HepG2 (cell line): ENCODE measurements around the gene PUS7. TPM values are rescaled to one million over a fixed set of nuclear protein-coding genes. Genes with fewer than 3 reads are reported as not detected.
A peak's percentile ranks its signal among the peaks of the same experiment; 100 is the strongest.

Experiments used
- ATAC-seq: fragments of 200-7000 bp; cut with Tn5 transposase; 3 replicates; pipeline ENCODE4 v1.9.1; 2020; ENCODE audit warnings: mild to moderate bottlenecking, moderate library complexity
- BruUV-seq: library from RNA; stranded (reverse); fragments of 400-500 nt; replicated peaks from 2 replicates; lab custom pipeline; 2021; lab: Mats Ljungman, UMichigan
- CTCF ChIA-PET: fragments of 300-600 bp; formaldehyde crosslinking; extraction: SDS; loops from one replicate; lab custom pipeline; 2021; ENCODE audit warnings: low total read pairs, inconsistent platforms, low intra/inter-chr PET ratio; lab: Yijun Ruan, JAX
- POLR2A ChIA-PET: fragments of 350-600 bp; sonication (Branson Sonifier 250); formaldehyde crosslinking; loops from one replicate; lab custom pipeline; 2020; ENCODE audit warnings: antibody characterized with exemption, inconsistent platforms; lab: Yijun Ruan, JAX
- DNase-seq: peaks from one replicate; pipeline ENCODE4 v3.0.0-alpha.2; 2015; ENCODE audit warnings: low spot score
- FAIRE-seq: peaks from 3 replicates; lab custom pipeline; 2011; peaks lifted over from hg19 to GRCh38; lab: Jason Lieb, UNC
- H2AFZ ChIP-seq: one replicate; pipeline ENCODE4 v1.6.1; 2011; ENCODE audit warnings: low read length, inconsistent platforms
- H3K27ac ChIP-seq: fragments of 300-600 bp; 3 replicates; pipeline ENCODE4 v1.8.0; 2011; ENCODE audit warnings: mixed run types, mild to moderate bottlenecking, mixed read lengths, low read length, inconsistent platforms; ENCODE audit not compliant: insufficient read depth; ENCODE audit errors: extremely low read length
- H3K27me3 ChIP-seq, 2 experiments: fragments of 200-600 bp in 1 of 2; 2 replicates in 1 of 2; 3 replicates in 1 of 2; pipeline versions ENCODE4 v1.6.0 to v1.8.0; 2011; ENCODE audit warnings: low read length in 2 of 2, mild to moderate bottlenecking in 2 of 2, moderate library complexity in 2 of 2, inconsistent platforms in 1 of 2; ENCODE audit not compliant: insufficient read depth in 2 of 2, control insufficient read depth in 1 of 2
- H3K36me3 ChIP-seq, 2 experiments: fragments of 200-600 bp in 1 of 2; replicated peaks in 1 of 2; 2 replicates in 1 of 2; 3 replicates in 1 of 2; pipeline versions ENCODE4 v1.5.1 to v1.8.0; 2011; ENCODE audit warnings: low read length in 2 of 2, inconsistent platforms in 1 of 2; ENCODE audit not compliant: insufficient read depth in 2 of 2, control insufficient read depth in 1 of 2
- H3K4me1 ChIP-seq: 2 replicates; pipeline ENCODE4 v1.5.1; 2012; ENCODE audit warnings: low read length, inconsistent platforms; ENCODE audit not compliant: insufficient read depth
- H3K4me2 ChIP-seq: 2 replicates; pipeline ENCODE4 v1.6.0; 2011; ENCODE audit warnings: low read depth, low read length, inconsistent platforms
- H3K4me3 ChIP-seq, 3 experiments: fragments of 200-600 bp in 1 of 3; sonication (generic), shearing (Covaris generic) in 1 of 3; replicated peaks in 1 of 3; 2 replicates each; pipeline ENCODE4 v1.5.1; 2011 to 2016; ENCODE audit warnings: low read length in 3 of 3, inconsistent platforms in 2 of 3, low read depth in 2 of 3, mild to moderate bottlenecking in 2 of 3, control low read depth in 1 of 3, mixed read lengths in 1 of 3; ENCODE audit not compliant: insufficient read depth in 1 of 3
- H3K79me2 ChIP-seq: one replicate; pipeline ENCODE4 v1.6.1; 2011; ENCODE audit warnings: low read length, inconsistent platforms; ENCODE audit not compliant: insufficient read depth
- H3K9ac ChIP-seq: 2 replicates; pipeline ENCODE4 v1.6.0; 2011; ENCODE audit warnings: mild to moderate bottlenecking, low read depth, low read length, inconsistent platforms; ENCODE audit not compliant: insufficient read depth
- H3K9me3 ChIP-seq: 2 replicates; pipeline ENCODE4 v1.5.1; 2012; ENCODE audit warnings: mild to moderate bottlenecking, low read length
- H4K20me1 ChIP-seq: 2 replicates; pipeline ENCODE4 v1.6.0; 2011; ENCODE audit warnings: inconsistent platforms, mild to moderate bottlenecking, low read length, moderate library complexity; ENCODE audit not compliant: insufficient read depth
- CBX1 ChIP-seq: IDR thresholded peaks from one replicate; pipeline ENCODE4 v1.6.1; 2016; ENCODE audit warnings: antibody characterized with exemption, low read depth
- ELF1 ChIP-seq: sonication (generic); formaldehyde crosslinking; IDR thresholded peaks from 2 replicates; pipeline ENCODE4 v1.4.0; 2020; ENCODE audit warnings: missing genetic modification reagents
- EZH2 ChIP-seq: conservative IDR thresholded peaks from 2 replicates; pipeline ENCODE4 v1.6.1; 2012; ENCODE audit warnings: mild to moderate bottlenecking, low read depth, low read length, moderate library complexity
- FOXA3 ChIP-seq: IDR thresholded peaks from 2 replicates; pipeline ENCODE4 v1.6.1; 2016; ENCODE audit warnings: missing genetic modification reagents, missing compliant biosample characterization
- NAIF1 ChIP-seq: sonication (generic); formaldehyde crosslinking; IDR thresholded peaks from 2 replicates; pipeline ENCODE4 v1.5.0; 2020; ENCODE audit warnings: mild to moderate bottlenecking, missing genetic modification reagents, borderline replicate concordance
- RBM22 ChIP-seq: fragments of 200-400 bp; formaldehyde crosslinking; optimal IDR thresholded peaks from 2 replicates; pipeline ENCODE3; 2017; ENCODE audit warnings: mild to moderate bottlenecking, low read length, moderate library complexity
- ZBTB26 ChIP-seq: IDR thresholded peaks from 2 replicates; pipeline ENCODE4 v1.6.1; 2016; ENCODE audit warnings: missing compliant biosample characterization, missing genetic modification reagents, borderline replicate concordance
- ZFP90 ChIP-seq: sonication (generic); formaldehyde crosslinking; IDR thresholded peaks from 2 replicates; pipeline ENCODE4 v1.8.0; 2022; ENCODE audit warnings: missing genetic modification reagents, mild to moderate bottlenecking, inconsistent platforms, borderline replicate concordance
- ZNF224 ChIP-seq: sonication (generic); formaldehyde crosslinking; IDR thresholded peaks from 2 replicates; pipeline ENCODE4 v1.5.0; 2020; ENCODE audit warnings: mild to moderate bottlenecking, missing genetic modification reagents
- ZNF530 ChIP-seq: sonication (generic); formaldehyde crosslinking; IDR thresholded peaks from 2 replicates; pipeline ENCODE4 v1.5.0; 2020; ENCODE audit warnings: low read depth, mild to moderate bottlenecking, missing genetic modification reagents
- ZNF670 ChIP-seq: sonication (generic); formaldehyde crosslinking; IDR thresholded peaks from 2 replicates; pipeline ENCODE4 v1.8.0; 2022; ENCODE audit warnings: mild to moderate bottlenecking, missing genetic modification reagents, borderline replicate concordance
- ZNF746 ChIP-seq: sonication (generic); formaldehyde crosslinking; IDR thresholded peaks from 2 replicates; pipeline ENCODE4 v1.8.0; 2022; ENCODE audit warnings: mild to moderate bottlenecking, missing genetic modification reagents
- ZNF768 ChIP-seq: sonication (generic); formaldehyde crosslinking; IDR thresholded peaks from 2 replicates; pipeline ENCODE4 v1.4.0; 2020; ENCODE audit warnings: missing genetic modification reagents
- ZNF841 ChIP-seq: sonication (generic); formaldehyde crosslinking; IDR thresholded peaks from 2 replicates; pipeline ENCODE4 v1.8.1; 2023; ENCODE audit warnings: missing genetic modification reagents, borderline replicate concordance
- WGBS: methylation state at CpG from one replicate; pipeline ENCODE4 v1.1.6; 2017; ENCODE audit warnings: low lambda C conversion rate; 5-methylcytosine and 5-hydroxymethylcytosine counted together
- in situ Hi-C: cut with HindIII; loops from 2 replicates; pipeline ENCODE4 v1.10.0; 2017; ENCODE audit warnings: low pct_unique_long_range_greater_than_20kb; ENCODE audit not compliant: extremely low pct_ligation_motif_present
- intact Hi-C: fragments of 100-400 bp; cut with micrococcal nuclease; formaldehyde crosslinking; loops from one replicate; pipeline ENCODE4 v1.10.0; 2022; ENCODE audit not compliant: unreplicated experiment
- polyA plus RNA-seq, 8 experiments: library from polyadenylated mRNA; depleted of rRNA in 3 of 8; stranded (reverse) in 7 of 8; unstranded in 1 of 8; fragments of >200 nt; fragmentation: Illumina TruSeq in 4 of 8; extraction: Trizol in 4 of 8; gene quantifications; 2 replicates each; pipeline versions ENCODE4 v1.2.1 to v1.2.3, GENCODE V29; 2011 to 2016; ENCODE audit warnings: low read depth in 4 of 8, missing spikeins in 1 of 8, mixed read lengths in 1 of 8; ENCODE audit not compliant: insufficient read depth in 1 of 8
- total RNA-seq, 5 experiments: library from RNA; depleted of rRNA; stranded (reverse); fragments of >200 nt; fragmentation: Illumina TruSeq; extraction: Trizol; gene quantifications; 2 replicates each; pipeline ENCODE4 v1.2.3, GENCODE V29; 2016; ENCODE audit warnings: low read depth in 1 of 5
- TF ChIP-seq, protein P1 (sequence below): sonication (generic); formaldehyde crosslinking; conservative IDR thresholded peaks from 2 replicates; pipeline ENCODE4 v1.4.0; 2020; ENCODE audit warnings: missing genetic modification reagents
- TF ChIP-seq, protein P2 (sequence below): sonication (generic); formaldehyde crosslinking; IDR thresholded peaks from 2 replicates; pipeline ENCODE4 v1.5.0; 2020; ENCODE audit warnings: mild to moderate bottlenecking, missing genetic modification reagents, borderline replicate concordance
- TF ChIP-seq, protein P3 (sequence below): sonication (generic); formaldehyde crosslinking; conservative IDR thresholded peaks from 2 replicates; pipeline ENCODE4 v1.4.0; 2020; ENCODE audit warnings: missing genetic modification reagents

Gene PUS7
- total and polyA plus RNA-seq, 2 of the 13 experiments (the other 11 are each of a cell fraction or from before 2014, with no cell fraction given): 14.4 to 41.2 TPM

DNA sequence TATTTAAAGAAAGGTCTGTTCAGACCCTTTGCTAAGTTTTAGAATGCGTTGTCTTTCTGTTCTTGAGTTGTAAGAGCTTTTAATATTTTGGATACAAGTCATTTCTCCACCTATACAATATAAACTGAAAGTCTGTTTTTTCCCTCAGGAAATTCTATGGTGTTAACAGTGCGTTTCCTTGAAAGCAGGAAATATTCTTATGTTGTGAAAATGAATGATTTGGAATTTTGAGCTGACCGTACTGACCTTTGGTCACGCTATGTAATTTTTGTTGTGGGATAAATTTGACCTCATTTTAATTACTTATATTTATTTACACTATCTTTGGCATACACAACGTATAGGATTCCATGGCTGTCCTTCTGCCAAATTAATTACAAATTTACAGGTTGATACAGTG is 43.5 kb downstream of the PUS7 start:
- H3K36me3 ChIP-seq: peaks cover 14 to 46% of the 10 kb centered on the region in 2 experiments
- H3K9ac ChIP-seq: no peak overlapping the region
- H3K4me2 ChIP-seq: no peak overlapping the region
- H4K20me1 ChIP-seq: no peaks in the 10 kb centered on the region
- H3K27me3 ChIP-seq: no peaks in the 10 kb centered on the region
- no peaks in the 10 kb centered on the region for H3K4me1 ChIP-seq
- FAIRE-seq (no peak), DNase-seq (no peak), ATAC-seq (no peak)
- POLR2A ChIA-PET: no interaction called here
- WGBS: 90% methylated on average over 5 of the region's 5 CpGs
- no peak overlapping the region for H3K27ac ChIP-seq
- CTCF ChIA-PET: no interaction called here
- H3K79me2 ChIP-seq: no peaks in the 10 kb centered on the region
- BruUV-seq: TSS peak; percentile 35
- no peak overlapping the region for H2AFZ ChIP-seq
- no peaks in the 10 kb centered on the region for H3K9me3 ChIP-seq
- H3K4me3 ChIP-seq: no peak overlapping the region
- intact Hi-C loops: no loop called here
- in situ Hi-C loops: no loop called here
- TF ChIP-seq, protein P1, sequence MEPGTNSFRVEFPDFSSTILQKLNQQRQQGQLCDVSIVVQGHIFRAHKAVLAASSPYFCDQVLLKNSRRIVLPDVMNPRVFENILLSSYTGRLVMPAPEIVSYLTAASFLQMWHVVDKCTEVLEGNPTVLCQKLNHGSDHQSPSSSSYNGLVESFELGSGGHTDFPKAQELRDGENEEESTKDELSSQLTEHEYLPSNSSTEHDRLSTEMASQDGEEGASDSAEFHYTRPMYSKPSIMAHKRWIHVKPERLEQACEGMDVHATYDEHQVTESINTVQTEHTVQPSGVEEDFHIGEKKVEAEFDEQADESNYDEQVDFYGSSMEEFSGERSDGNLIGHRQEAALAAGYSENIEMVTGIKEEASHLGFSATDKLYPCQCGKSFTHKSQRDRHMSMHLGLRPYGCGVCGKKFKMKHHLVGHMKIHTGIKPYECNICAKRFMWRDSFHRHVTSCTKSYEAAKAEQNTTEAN (CRISPR knock-in tag): no peak
- no peak for TF ChIP-seq ELF1 (CRISPR knock-in tag)
- no peak for TF ChIP-seq RBM22
- no peak for TF ChIP-seq FOXA3 (CRISPR knock-in tag)
- TF ChIP-seq ZNF224 (CRISPR knock-in tag): no peak
- no peak for TF ChIP-seq ZNF768 (CRISPR knock-in tag)
- TF ChIP-seq, protein P2, sequence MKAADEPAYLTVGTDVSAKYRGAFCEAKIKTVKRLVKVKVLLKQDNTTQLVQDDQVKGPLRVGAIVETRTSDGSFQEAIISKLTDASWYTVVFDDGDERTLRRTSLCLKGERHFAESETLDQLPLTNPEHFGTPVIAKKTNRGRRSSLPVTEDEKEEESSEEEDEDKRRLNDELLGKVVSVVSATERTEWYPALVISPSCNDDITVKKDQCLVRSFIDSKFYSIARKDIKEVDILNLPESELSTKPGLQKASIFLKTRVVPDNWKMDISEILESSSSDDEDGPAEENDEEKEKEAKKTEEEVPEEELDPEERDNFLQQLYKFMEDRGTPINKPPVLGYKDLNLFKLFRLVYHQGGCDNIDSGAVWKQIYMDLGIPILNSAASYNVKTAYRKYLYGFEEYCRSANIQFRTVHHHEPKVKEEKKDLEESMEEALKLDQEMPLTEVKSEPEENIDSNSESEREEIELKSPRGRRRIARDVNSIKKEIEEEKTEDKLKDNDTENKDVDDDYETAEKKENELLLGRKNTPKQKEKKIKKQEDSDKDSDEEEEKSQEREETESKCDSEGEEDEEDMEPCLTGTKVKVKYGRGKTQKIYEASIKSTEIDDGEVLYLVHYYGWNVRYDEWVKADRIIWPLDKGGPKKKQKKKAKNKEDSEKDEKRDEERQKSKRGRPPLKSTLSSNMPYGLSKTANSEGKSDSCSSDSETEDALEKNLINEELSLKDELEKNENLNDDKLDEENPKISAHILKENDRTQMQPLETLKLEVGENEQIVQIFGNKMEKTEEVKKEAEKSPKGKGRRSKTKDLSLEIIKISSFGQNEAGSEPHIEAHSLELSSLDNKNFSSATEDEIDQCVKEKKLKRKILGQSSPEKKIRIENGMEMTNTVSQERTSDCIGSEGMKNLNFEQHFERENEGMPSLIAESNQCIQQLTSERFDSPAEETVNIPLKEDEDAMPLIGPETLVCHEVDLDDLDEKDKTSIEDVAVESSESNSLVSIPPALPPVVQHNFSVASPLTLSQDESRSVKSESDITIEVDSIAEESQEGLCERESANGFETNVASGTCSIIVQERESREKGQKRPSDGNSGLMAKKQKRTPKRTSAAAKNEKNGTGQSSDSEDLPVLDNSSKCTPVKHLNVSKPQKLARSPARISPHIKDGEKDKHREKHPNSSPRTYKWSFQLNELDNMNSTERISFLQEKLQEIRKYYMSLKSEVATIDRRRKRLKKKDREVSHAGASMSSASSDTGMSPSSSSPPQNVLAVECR (CRISPR knock-in tag): no peak
- TF ChIP-seq ZBTB26: no peak
- TF ChIP-seq ZNF746 (CRISPR knock-in tag): no peak
- TF ChIP-seq, protein P3, sequence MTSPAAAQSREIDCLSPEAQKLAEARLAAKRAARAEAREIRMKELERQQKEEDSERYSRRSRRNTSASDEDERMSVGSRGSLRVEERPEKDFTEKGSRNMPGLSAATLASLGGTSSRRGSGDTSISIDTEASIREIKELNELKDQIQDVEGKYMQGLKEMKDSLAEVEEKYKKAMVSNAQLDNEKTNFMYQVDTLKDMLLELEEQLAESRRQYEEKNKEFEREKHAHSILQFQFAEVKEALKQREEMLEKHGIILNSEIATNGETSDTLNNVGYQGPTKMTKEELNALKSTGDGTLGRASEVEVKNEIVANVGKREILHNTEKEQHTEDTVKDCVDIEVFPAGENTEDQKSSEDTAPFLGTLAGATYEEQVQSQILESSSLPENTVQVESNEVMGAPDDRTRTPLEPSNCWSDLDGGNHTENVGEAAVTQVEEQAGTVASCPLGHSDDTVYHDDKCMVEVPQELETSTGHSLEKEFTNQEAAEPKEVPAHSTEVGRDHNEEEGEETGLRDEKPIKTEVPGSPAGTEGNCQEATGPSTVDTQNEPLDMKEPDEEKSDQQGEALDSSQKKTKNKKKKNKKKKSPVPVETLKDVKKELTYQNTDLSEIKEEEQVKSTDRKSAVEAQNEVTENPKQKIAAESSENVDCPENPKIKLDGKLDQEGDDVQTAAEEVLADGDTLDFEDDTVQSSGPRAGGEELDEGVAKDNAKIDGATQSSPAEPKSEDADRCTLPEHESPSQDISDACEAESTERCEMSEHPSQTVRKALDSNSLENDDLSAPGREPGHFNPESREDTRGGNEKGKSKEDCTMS (CRISPR knock-in tag): no peak
- TF ChIP-seq ZFP90 (CRISPR knock-in tag): no peak
- TF ChIP-seq EZH2: no peak
- no peak for TF ChIP-seq ZNF670 (CRISPR knock-in tag)
- no peak for TF ChIP-seq NAIF1
- TF ChIP-seq CBX1: no peak
- no peak for TF ChIP-seq ZNF841 (CRISPR knock-in tag)
- TF ChIP-seq ZNF530 (CRISPR knock-in tag): no peak
